KMS-11 (cell line): Measurements from ENCODE around the gene FOXA1.

Source experiments
- H2AFZ ChIP-seq: fragments of 200-600 bp; sonication (generic); 2 replicates; pipeline ENCODE4 v1.6.1; 2016; ENCODE audit warnings: antibody characterized with exemption, mixed run types, low read depth
- H3K27ac ChIP-seq: fragments of 200-600 bp; sonication (generic); 2 replicates; pipeline ENCODE4 v1.6.1; 2016; ENCODE audit warnings: mild to moderate bottlenecking, mixed run types
- H3K27me3 ChIP-seq: fragments of 200-600 bp; sonication (generic); 2 replicates; pipeline ENCODE4 v1.6.1; 2017; ENCODE audit warnings: mild to moderate bottlenecking, low read depth, mixed run types, moderate library complexity; ENCODE audit not compliant: insufficient read depth
- H3K36me3 ChIP-seq: fragments of 200-600 bp; sonication (generic); 2 replicates; pipeline ENCODE4 v1.6.1; 2017; ENCODE audit warnings: mild to moderate bottlenecking, mixed run types; ENCODE audit not compliant: insufficient read depth
- H3K4me1 ChIP-seq: fragments of 200-600 bp; sonication (generic); 2 replicates; pipeline ENCODE4 v1.6.1; 2016; ENCODE audit warnings: mild to moderate bottlenecking, low read depth, mixed run types; ENCODE audit not compliant: poor library complexity, severe bottlenecking
- H3K4me2 ChIP-seq: fragments of 200-600 bp; sonication (generic); 2 replicates; pipeline ENCODE4 v1.7.0; 2016; ENCODE audit warnings: mild to moderate bottlenecking, mixed run types
- H3K4me3 ChIP-seq: fragments of 200-600 bp; sonication (generic); IDR thresholded peaks from 2 replicates; pipeline ENCODE4 v1.6.1; 2017; ENCODE audit warnings: low read depth, low read length, mixed read lengths; ENCODE audit not compliant: insufficient read depth
- H3K79me2 ChIP-seq: fragments of 200-600 bp; sonication (generic); 2 replicates; pipeline ENCODE4 v1.6.1; 2016; ENCODE audit warnings: low read depth, mixed run types; ENCODE audit not compliant: insufficient read depth
- H3K9ac ChIP-seq: fragments of 200-600 bp; sonication (generic); 2 replicates; pipeline ENCODE4 v1.6.1; 2016; ENCODE audit warnings: mild to moderate bottlenecking, mixed run types
- H4K20me1 ChIP-seq: fragments of 200-600 bp; sonication (generic); 2 replicates; pipeline ENCODE4 v1.6.1; 2016; ENCODE audit warnings: mild to moderate bottlenecking, mixed run types; ENCODE audit not compliant: insufficient read depth
- CTCF ChIP-seq: fragments of 200-600 bp; sonication (generic); conservative IDR thresholded peaks from 2 replicates; pipeline ENCODE4 v1.6.1; 2017; ENCODE audit warnings: low read depth, mild to moderate bottlenecking, antibody characterized with exemption, low read length, moderate library complexity, mixed read lengths

The FOXA1 gene

GRCh38 chr14:37601865-37602264 is 6.8 kb upstream of the FOXA1 start:
- Histone ChIP-seq H3K4me3 (no peak overlapping the region), H3K9ac (no peak overlapping the region), H3K27me3 (no peaks in the 10 kb centered on the region), H4K20me1 (no peaks in the 10 kb centered on the region), H3K36me3 (no peaks in the 10 kb centered on the region), H3K4me1 (no peaks in the 10 kb centered on the region), H2AFZ (no peak overlapping the region), H3K79me2 (no peaks in the 10 kb centered on the region), H3K27ac (no peak overlapping the region), H3K4me2 (no peak overlapping the region)
- TF ChIP-seq CTCF = no peak

- Histone ChIP-seq H3K79me2 (no peaks in the 10 kb centered on the region), H3K36me3 (no peaks in the 10 kb centered on the region), H3K4me2 (no peak overlapping the region), H2AFZ (no peak overlapping the region), H3K9ac (no peak overlapping the region), H3K4me3 (no peak overlapping the region), H3K4me1 (no peaks in the 10 kb centered on the region), H3K27me3 (no peaks in the 10 kb centered on the region), H3K27ac (no peak overlapping the region), H4K20me1 (no peaks in the 10 kb centered on the region)
- no peak for TF ChIP-seq CTCF
These were observed 6.1 kb upstream of the FOXA1 start for GRCh38 chr14:37600880-37601741.

GRCh38 chr14:37599507-37600368 is 4.7 kb upstream of the FOXA1 start:
- H3K4me3 ChIP-seq = no peak overlapping the region
- no peak overlapping the region for H3K27ac ChIP-seq
- no peaks in the 10 kb centered on the region for H4K20me1 ChIP-seq
- H3K4me1 ChIP-seq = no peaks in the 10 kb centered on the region
- no peaks in the 10 kb centered on the region for H3K27me3 ChIP-seq
- no peak overlapping the region for H3K9ac ChIP-seq
- no peak overlapping the region for H2AFZ ChIP-seq
- no peaks in the 10 kb centered on the region for H3K36me3 ChIP-seq
- no peak for TF ChIP-seq CTCF
- H3K79me2 ChIP-seq = no peaks in the 10 kb centered on the region
- no peak overlapping the region for H3K4me2 ChIP-seq

GRCh38 chr14:37598747-37599506 is 3.9 kb upstream of the FOXA1 start:
- Histone ChIP-seq H3K27me3 (no peaks in the 10 kb centered on the region), H3K79me2 (no peaks in the 10 kb centered on the region), H3K9ac (no peak overlapping the region), H4K20me1 (no peaks in the 10 kb centered on the region), H3K4me1 (no peaks in the 10 kb centered on the region), H3K27ac (no peak overlapping the region), H3K36me3 (no peaks in the 10 kb centered on the region), H3K4me2 (no peak overlapping the region), H3K4me3 (no peak overlapping the region), H2AFZ (no peak overlapping the region)
- TF ChIP-seq CTCF = no peak
